Brain microvascular endothelial cell (primary cell): ENCODE measurements around the gene TMEM255B.
"Not testable (repeated sequence)": the region's sequence is repeated elsewhere in the genome, so short reads cannot be mapped to it uniquely, and the experiment has no call there.

Experiments used
- DNase-seq: peaks from one replicate; pipeline ENCODE4 v3.0.0-alpha.2; 2020
- H3K27ac ChIP-seq: fragments of 250-450 bp; sonication (Bioruptor Pico); 2 replicates; pipeline ENCODE4 v1.5.1; 2020; ENCODE audit warnings: mild to moderate bottlenecking, moderate library complexity
- H3K27me3 ChIP-seq: fragments of 250-450 bp; sonication (Bioruptor Pico); replicated peaks from 2 replicates; pipeline ENCODE4 v1.5.1; 2020; ENCODE audit warnings: mild to moderate bottlenecking
- H3K36me3 ChIP-seq: fragments of 250-450 bp; sonication (Bioruptor Pico); replicated peaks from 2 replicates; pipeline ENCODE4 v1.5.1; 2020; ENCODE audit warnings: mild to moderate bottlenecking
- H3K4me3 ChIP-seq: 2 replicates; pipeline ENCODE4 v1.5.1; 2011; ENCODE audit warnings: low read depth, mild to moderate bottlenecking, control low read depth, low read length, moderate library complexity
- CTCF ChIP-seq: IDR thresholded peaks from 2 replicates; pipeline ENCODE4 v1.5.1; 2011; ENCODE audit warnings: low read depth, mild to moderate bottlenecking, moderate library complexity, low read length, control low read depth, inconsistent platforms; ENCODE audit errors: missing control alignments
- in situ Hi-C: cut with HindIII; loops from 2 replicates; pipeline ENCODE4 v1.10.0; 2017; ENCODE audit warnings: low sequenced_read_pairs, low pct_ligation_motif_present

The TMEM255B gene

GRCh38 chr13:113794764-113795173 is 35.7 kb downstream of the TMEM255B start:
- Histone ChIP-seq H3K27me3 (peaks cover 3% of the 10 kb centered on the region), H3K27ac (no peak overlapping the region), H3K4me3 (no peak overlapping the region), H3K36me3 (no peaks in the 10 kb centered on the region)
- in situ Hi-C loops, result no loop called here
- TF ChIP-seq CTCF, result no peak
- no peak for DNase-seq

GRCh38 chr13:113795362-113795761 is 36.3 kb downstream of the TMEM255B start:
- H3K27ac ChIP-seq, in situ Hi-C loops, H3K27me3 ChIP-seq, DNase-seq, H3K36me3 ChIP-seq, H3K4me3 ChIP-seq: not testable (repeated sequence)

- Histone ChIP-seq H3K27ac (no peak overlapping the region), H3K27me3 (peaks cover 3% of the 10 kb centered on the region), H3K36me3 (no peaks in the 10 kb centered on the region), H3K4me3 (no peak overlapping the region)
- DNase-seq, result no peak
- in situ Hi-C loops, result no loop called here
- TF ChIP-seq CTCF, result no peak
Observed at GRCh38 chr13:113796211-113796963, 37.4 kb downstream of the TMEM255B start.

- Histone ChIP-seq H3K27ac (no peak overlapping the region), H3K4me3 (no peak overlapping the region), H3K27me3 (no peaks in the 10 kb centered on the region), H3K36me3 (no peaks in the 10 kb centered on the region)
- no peak for DNase-seq
- in situ Hi-C loops, result no loop called here
- no peak for TF ChIP-seq CTCF
Observed at GRCh38 chr13:113796964-113797676, 38.1 kb downstream of the TMEM255B start.

- in situ Hi-C loops, result no loop called here
- no peak for TF ChIP-seq CTCF
- Histone ChIP-seq H3K27ac (no peak overlapping the region), H3K36me3 (no peaks in the 10 kb centered on the region), H3K27me3 (no peaks in the 10 kb centered on the region), H3K4me3 (no peak overlapping the region)
- DNase-seq, result no peak
Observed at GRCh38 chr13:113798200-113798811, 39.3 kb downstream of the TMEM255B start.

GRCh38 chr13:113800576-113800926 is 41.5 kb downstream of the TMEM255B start:
- TF ChIP-seq CTCF, result no peak
- in situ Hi-C loops, result no loop called here
- no peaks in the 10 kb centered on the region for H3K27me3 ChIP-seq
- H3K27ac ChIP-seq, result no peak overlapping the region
- no peak for DNase-seq
- no peaks in the 10 kb centered on the region for H3K36me3 ChIP-seq
- H3K4me3 ChIP-seq, result no peak overlapping the region
